GM23338 (cell line): ENCODE results near the gene ADAM11. TPM values are rescaled to one million over a fixed set of nuclear protein-coding genes. Genes with fewer than 3 reads are reported as not detected.

Source experiments
- ATAC-seq: fragments of 200-7000 bp; cut with Tn5 transposase; 3 replicates; pipeline ENCODE4 v1.9.1; 2020
- DNase-seq: peaks from one replicate; pipeline ENCODE4 v3.0.0-alpha.2; 2015; ENCODE audit warnings: low spot score
- H2AFZ ChIP-seq: fragments of 200-600 bp; sonication (generic); 2 replicates; pipeline ENCODE4 v1.8.0; 2016; ENCODE audit warnings: antibody characterized with exemption, mild to moderate bottlenecking, moderate library complexity
- H3F3A ChIP-seq: fragments of 200-600 bp; sonication (generic); replicated peaks from 2 replicates; pipeline ENCODE4 v1.8.0; 2017; ENCODE audit warnings: antibody characterized with exemption, mixed run types, low read depth
- H3K27ac ChIP-seq: fragments of 200-600 bp; sonication (generic); 2 replicates; pipeline ENCODE4 v1.6.1; 2016; ENCODE audit warnings: low read depth
- H3K27me3 ChIP-seq: fragments of 200-600 bp; sonication (generic); 2 replicates; pipeline ENCODE4 v1.8.0; 2016; ENCODE audit warnings: mild to moderate bottlenecking, mixed run types, moderate library complexity; ENCODE audit not compliant: insufficient read depth
- H3K36me3 ChIP-seq: fragments of 200-600 bp; sonication (generic); 2 replicates; pipeline ENCODE4 v1.8.0; 2016; ENCODE audit warnings: mild to moderate bottlenecking; ENCODE audit not compliant: insufficient read depth
- H3K4me1 ChIP-seq: fragments of 200-600 bp; sonication (generic); 2 replicates; pipeline ENCODE4 v1.8.0; 2016; ENCODE audit warnings: mild to moderate bottlenecking, moderate library complexity; ENCODE audit not compliant: insufficient read depth
- H3K4me2 ChIP-seq: fragments of 200-600 bp; sonication (generic); 2 replicates; pipeline ENCODE4 v1.7.1; 2017; ENCODE audit warnings: mixed run types
- H3K4me3 ChIP-seq: fragments of 200-600 bp; sonication (generic); 2 replicates; pipeline ENCODE4 v1.6.1; 2016; ENCODE audit warnings: mixed run types
- H3K79me2 ChIP-seq: fragments of 200-600 bp; sonication (generic); replicated peaks from 2 replicates; pipeline ENCODE4 v1.8.0; 2017; ENCODE audit warnings: mild to moderate bottlenecking; ENCODE audit not compliant: insufficient read depth
- H3K9me2 ChIP-seq: fragments of 200-600 bp; sonication (generic); 2 replicates; pipeline ENCODE4 v1.8.0; 2017; ENCODE audit not compliant: insufficient read depth
- H4K20me1 ChIP-seq: fragments of 200-600 bp; sonication (generic); replicated peaks from 2 replicates; pipeline ENCODE4 v1.8.0; 2017; ENCODE audit warnings: mild to moderate bottlenecking; ENCODE audit not compliant: insufficient read depth
- H3K27ac Mint-ChIP-seq: 2 replicates; pipeline ENCODE4 v1.8.0; 2020; ENCODE audit warnings: inconsistent platforms, mild to moderate bottlenecking, moderate library complexity, mixed read lengths
- H3K27me3 Mint-ChIP-seq: 3 replicates; pipeline ENCODE4 v1.8.0; 2022; ENCODE audit warnings: low read depth, mild to moderate bottlenecking, moderate library complexity, mixed read lengths, inconsistent platforms; ENCODE audit not compliant: insufficient read depth, poor library complexity
- H3K36me3 Mint-ChIP-seq: 3 replicates; pipeline ENCODE4 v1.8.0; 2021; ENCODE audit warnings: low read depth, mild to moderate bottlenecking, inconsistent platforms, moderate library complexity, mixed read lengths
- H3K4me1 Mint-ChIP-seq: 3 replicates; pipeline ENCODE4 v1.8.0; 2020; ENCODE audit warnings: mild to moderate bottlenecking, inconsistent platforms, mixed read lengths
- H3K4me3 Mint-ChIP-seq: 3 replicates; pipeline ENCODE4 v1.8.0; 2021; ENCODE audit warnings: moderate library complexity, mild to moderate bottlenecking, inconsistent platforms, mixed read lengths
- H3K9me3 Mint-ChIP-seq: 3 replicates; pipeline ENCODE4 v1.8.0; 2020; ENCODE audit warnings: moderate library complexity, mild to moderate bottlenecking, inconsistent platforms, mixed read lengths
- CREB1 ChIP-seq: fragments of 250-450 bp; sonication (Bioruptor Pico); IDR thresholded peaks from 2 replicates; pipeline ENCODE4 v1.5.0; 2020; ENCODE audit warnings: low read depth, mild to moderate bottlenecking, moderate library complexity
- CTCF ChIP-seq, 2 experiments: fragments of 200-600 bp in 1 of 2; sonication (generic) in 1 of 2; conservative IDR thresholded peaks; 2 replicates each; pipeline versions ENCODE4 v1.5.1 to v1.6.1; 2016 to 2017; ENCODE audit warnings: antibody characterized with exemption in 2 of 2, low read depth in 2 of 2, mild to moderate bottlenecking in 2 of 2, moderate library complexity in 1 of 2
- ETS1 ChIP-seq: IDR thresholded peaks from 2 replicates; pipeline ENCODE4 v1.6.1; 2016; ENCODE audit warnings: antibody characterized with exemption
- EZH2 ChIP-seq: fragments of 200-600 bp; sonication (generic); IDR thresholded peaks from one replicate; pipeline ENCODE4 v1.8.0; 2017; ENCODE audit warnings: antibody characterized with exemption, mild to moderate bottlenecking, low read depth; ENCODE audit not compliant: unreplicated experiment
- EZH2phosphoT487 ChIP-seq: fragments of 200-600 bp; sonication (generic); IDR thresholded peaks from one replicate; pipeline ENCODE4 v1.8.1; 2018; ENCODE audit warnings: antibody characterized with exemption; ENCODE audit not compliant: unreplicated experiment
- JUNB ChIP-seq: IDR thresholded peaks from one replicate; pipeline ENCODE4 v1.6.1; 2016; ENCODE audit warnings: antibody characterized with exemption; ENCODE audit not compliant: unreplicated experiment
- NANOG ChIP-seq: IDR thresholded peaks from 2 replicates; pipeline ENCODE4 v1.6.1; 2016; ENCODE audit warnings: antibody characterized with exemption, borderline replicate concordance
- POLR2AphosphoS5 ChIP-seq: IDR thresholded peaks from 2 replicates; pipeline ENCODE4 v1.6.1; 2016; ENCODE audit warnings: antibody characterized with exemption, low read depth
- REST ChIP-seq: IDR thresholded peaks from one replicate; pipeline ENCODE4 v1.6.1; 2018; ENCODE audit warnings: antibody characterized with exemption; ENCODE audit not compliant: unreplicated experiment
- STAT1 ChIP-seq: IDR thresholded peaks from one replicate; pipeline ENCODE4 v1.6.1; 2016; ENCODE audit warnings: antibody characterized with exemption; ENCODE audit not compliant: unreplicated experiment
- ZNF114 ChIP-seq: fragments of 250-450 bp; sonication (Bioruptor Pico); IDR thresholded peaks from 2 replicates; pipeline ENCODE4 v1.5.0; 2020; ENCODE audit warnings: mild to moderate bottlenecking, moderate library complexity
- ZNF331 ChIP-seq: fragments of 250-450 bp; sonication (Bioruptor Pico); IDR thresholded peaks from 2 replicates; pipeline ENCODE4 v1.5.0; 2020; ENCODE audit warnings: low read depth, mild to moderate bottlenecking, moderate library complexity
- polyA plus RNA-seq: library from polyadenylated mRNA; unstranded; fragments of >200 nt; fragmentation: Nextera tagmentation; extraction: Ambion mirVana; gene quantifications from 2 replicates; pipeline ENCODE4 v1.2.1, GENCODE V29; 2016
- total RNA-seq: library from RNA; depleted of rRNA; stranded (reverse); fragments of >200 nt; shearing (Covaris generic); gene quantifications from 2 replicates; pipeline ENCODE4 v1.2.3, GENCODE V29; 2014
- TF ChIP-seq, protein P1 (sequence below): fragments of 250-450 bp; sonication (Bioruptor Pico); IDR thresholded peaks from 2 replicates; pipeline ENCODE4 v1.5.0; 2020; ENCODE audit warnings: mild to moderate bottlenecking, moderate library complexity

The ADAM11 gene
- total and polyA plus RNA-seq, 2 experiments from 2014 or later: 0.55 to 4.7 TPM

DNA sequence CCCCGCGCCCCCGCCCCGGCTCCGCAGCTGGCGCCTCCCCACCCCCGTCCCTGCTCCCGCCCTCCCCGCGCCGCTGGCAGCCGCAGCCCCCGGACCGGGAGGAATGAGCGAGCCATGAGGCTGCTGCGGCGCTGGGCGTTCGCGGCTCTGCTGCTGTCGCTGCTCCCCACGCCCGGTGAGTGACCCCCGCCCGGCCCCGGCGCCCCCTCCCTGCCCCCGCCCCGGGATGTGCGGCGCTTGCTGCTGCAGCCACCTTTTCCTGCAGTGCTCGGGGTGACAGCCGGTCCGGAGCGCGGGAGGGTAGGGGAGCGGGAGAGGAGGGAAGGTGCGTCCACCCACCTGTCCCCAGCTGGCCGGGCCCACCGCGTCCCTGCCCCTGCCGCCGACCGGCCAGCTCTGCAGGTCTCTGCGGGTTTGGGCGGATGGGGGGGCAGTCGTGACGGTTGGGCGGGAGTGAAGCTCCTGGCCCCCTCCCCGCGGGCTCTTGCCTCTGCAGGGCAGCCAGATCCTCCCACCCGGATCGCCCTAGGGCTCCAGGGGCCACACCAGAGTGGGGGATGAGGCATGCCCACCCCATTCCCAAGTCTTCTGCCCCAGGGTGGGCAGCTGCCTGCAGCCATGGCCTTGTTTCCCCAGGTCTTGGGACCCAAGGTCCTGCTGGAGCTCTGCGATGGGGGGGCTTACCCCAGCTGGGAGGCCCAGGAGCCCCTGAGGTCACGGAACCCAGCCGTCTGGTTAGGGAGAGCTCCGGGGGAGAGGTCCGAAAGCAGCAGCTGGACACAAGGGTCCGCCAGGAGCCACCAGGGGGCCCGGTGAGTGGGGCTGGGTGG lies 513 bp downstream of the ADAM11 start:
- Histone ChIP-seq H3K4me2 (peak overlapping the region; percentile 88), H3K36me3 (no peaks in the 10 kb centered on the region), H4K20me1 (no peaks in the 10 kb centered on the region), H3K27ac (no peak overlapping the region), H3K79me2 (no peaks in the 10 kb centered on the region), H2AFZ (peak overlapping the region; percentile 69; the same call in 1 of the 2 replicates), H3K27me3 (peaks cover 52% of the 10 kb centered on the region), H3K4me1 (no peaks in the 10 kb centered on the region), H3K9me2 (no peaks in the 10 kb centered on the region), H3F3A (no peaks in the 10 kb centered on the region; the same call in 1 of the 2 replicates), H3K4me3 (peak overlapping the region; percentile 57)
- no peaks in the 10 kb centered on the region for H3K9me3 Mint-ChIP-seq
- no peaks in the 10 kb centered on the region for H3K4me1 Mint-ChIP-seq
- peak overlapping the region; percentile 19; the same call in 1 of the 3 replicates for H3K4me3 Mint-ChIP-seq
- DNase-seq (no peak), ATAC-seq (peak; percentile 19)
- H3K27me3 Mint-ChIP-seq: peaks cover 39% of the 10 kb centered on the region
- H3K27ac Mint-ChIP-seq: no peak overlapping the region
- TF ChIP-seq JUNB (no peak), CREB1 (CRISPR knock-in tag) (no peak), REST (no peak), NANOG (no peak), ETS1 (no peak), EZH2phosphoT487 (no peak), STAT1 (no peak), ZNF114 (no peak), CTCF (conservative IDR thresholded peaks at IDR 0.05; ENCODE audit: low read depth in 2 of 2) (peak in 1 of 2 experiments; percentile 30; a peak in 2 of 4 replicates), ZNF331 (CRISPR knock-in tag) (no peak), EZH2 (peak; percentile 59), POLR2AphosphoS5 (no peak)
- TF ChIP-seq, protein P1, sequence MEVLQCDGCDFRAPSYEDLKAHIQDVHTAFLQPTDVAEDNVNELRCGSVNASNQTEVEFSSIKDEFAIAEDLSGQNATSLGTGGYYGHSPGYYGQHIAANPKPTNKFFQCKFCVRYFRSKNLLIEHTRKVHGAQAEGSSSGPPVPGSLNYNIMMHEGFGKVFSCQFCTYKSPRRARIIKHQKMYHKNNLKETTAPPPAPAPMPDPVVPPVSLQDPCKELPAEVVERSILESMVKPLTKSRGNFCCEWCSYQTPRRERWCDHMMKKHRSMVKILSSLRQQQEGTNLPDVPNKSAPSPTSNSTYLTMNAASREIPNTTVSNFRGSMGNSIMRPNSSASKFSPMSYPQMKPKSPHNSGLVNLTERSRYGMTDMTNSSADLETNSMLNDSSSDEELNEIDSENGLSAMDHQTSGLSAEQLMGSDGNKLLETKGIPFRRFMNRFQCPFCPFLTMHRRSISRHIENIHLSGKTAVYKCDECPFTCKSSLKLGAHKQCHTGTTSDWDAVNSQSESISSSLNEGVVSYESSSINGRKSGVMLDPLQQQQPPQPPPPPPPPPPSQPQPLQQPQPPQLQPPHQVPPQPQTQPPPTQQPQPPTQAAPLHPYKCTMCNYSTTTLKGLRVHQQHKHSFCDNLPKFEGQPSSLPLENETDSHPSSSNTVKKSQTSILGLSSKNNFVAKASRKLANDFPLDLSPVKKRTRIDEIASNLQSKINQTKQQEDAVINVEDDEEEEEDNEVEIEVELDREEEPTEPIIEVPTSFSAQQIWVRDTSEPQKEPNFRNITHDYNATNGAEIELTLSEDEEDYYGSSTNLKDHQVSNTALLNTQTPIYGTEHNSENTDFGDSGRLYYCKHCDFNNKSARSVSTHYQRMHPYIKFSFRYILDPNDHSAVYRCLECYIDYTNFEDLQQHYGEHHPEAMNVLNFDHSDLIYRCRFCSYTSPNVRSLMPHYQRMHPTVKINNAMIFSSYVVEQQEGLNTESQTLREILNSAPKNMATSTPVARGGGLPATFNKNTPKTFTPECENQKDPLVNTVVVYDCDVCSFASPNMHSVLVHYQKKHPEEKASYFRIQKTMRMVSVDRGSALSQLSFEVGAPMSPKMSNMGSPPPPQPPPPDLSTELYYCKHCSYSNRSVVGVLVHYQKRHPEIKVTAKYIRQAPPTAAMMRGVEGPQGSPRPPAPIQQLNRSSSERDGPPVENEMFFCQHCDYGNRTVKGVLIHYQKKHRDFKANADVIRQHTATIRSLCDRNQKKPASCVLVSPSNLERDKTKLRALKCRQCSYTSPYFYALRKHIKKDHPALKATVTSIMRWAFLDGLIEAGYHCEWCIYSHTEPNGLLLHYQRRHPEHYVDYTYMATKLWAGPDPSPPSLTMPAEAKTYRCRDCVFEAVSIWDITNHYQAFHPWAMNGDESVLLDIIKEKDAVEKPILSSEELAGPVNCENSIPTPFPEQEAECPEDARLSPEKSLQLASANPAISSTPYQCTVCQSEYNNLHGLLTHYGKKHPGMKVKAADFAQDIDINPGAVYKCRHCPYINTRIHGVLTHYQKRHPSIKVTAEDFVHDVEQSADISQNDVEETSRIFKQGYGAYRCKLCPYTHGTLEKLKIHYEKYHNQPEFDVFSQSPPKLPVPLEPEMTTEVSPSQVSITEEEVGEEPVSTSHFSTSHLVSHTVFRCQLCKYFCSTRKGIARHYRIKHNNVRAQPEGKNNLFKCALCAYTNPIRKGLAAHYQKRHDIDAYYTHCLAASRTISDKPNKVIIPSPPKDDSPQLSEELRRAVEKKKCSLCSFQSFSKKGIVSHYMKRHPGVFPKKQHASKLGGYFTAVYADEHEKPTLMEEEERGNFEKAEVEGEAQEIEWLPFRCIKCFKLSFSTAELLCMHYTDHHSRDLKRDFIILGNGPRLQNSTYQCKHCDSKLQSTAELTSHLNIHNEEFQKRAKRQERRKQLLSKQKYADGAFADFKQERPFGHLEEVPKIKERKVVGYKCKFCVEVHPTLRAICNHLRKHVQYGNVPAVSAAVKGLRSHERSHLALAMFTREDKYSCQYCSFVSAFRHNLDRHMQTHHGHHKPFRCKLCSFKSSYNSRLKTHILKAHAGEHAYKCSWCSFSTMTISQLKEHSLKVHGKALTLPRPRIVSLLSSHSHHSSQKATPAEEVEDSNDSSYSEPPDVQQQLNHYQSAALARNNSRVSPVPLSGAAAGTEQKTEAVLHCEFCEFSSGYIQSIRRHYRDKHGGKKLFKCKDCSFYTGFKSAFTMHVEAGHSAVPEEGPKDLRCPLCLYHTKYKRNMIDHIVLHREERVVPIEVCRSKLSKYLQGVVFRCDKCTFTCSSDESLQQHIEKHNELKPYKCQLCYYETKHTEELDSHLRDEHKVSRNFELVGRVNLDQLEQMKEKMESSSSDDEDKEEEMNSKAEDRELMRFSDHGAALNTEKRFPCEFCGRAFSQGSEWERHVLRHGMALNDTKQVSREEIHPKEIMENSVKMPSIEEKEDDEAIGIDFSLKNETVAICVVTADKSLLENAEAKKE (CRISPR knock-in tag): no peak
- H3K36me3 Mint-ChIP-seq: no peaks in the 10 kb centered on the region
